ENCODE measurements around the gene TAS2R41. TPM values are rescaled to one million over a fixed set of nuclear protein-coding genes. Genes with fewer than 3 reads are reported as not detected.
A peak's percentile ranks its signal among the peaks of the same experiment; 100 is the strongest.
"Not testable (repeated sequence)": the region's sequence is repeated elsewhere in the genome, so short reads cannot be mapped to it uniquely, and the experiment has no call there.

Gene TAS2R41
- polyA plus RNA-seq, 12 donors, result not detected

DNA sequence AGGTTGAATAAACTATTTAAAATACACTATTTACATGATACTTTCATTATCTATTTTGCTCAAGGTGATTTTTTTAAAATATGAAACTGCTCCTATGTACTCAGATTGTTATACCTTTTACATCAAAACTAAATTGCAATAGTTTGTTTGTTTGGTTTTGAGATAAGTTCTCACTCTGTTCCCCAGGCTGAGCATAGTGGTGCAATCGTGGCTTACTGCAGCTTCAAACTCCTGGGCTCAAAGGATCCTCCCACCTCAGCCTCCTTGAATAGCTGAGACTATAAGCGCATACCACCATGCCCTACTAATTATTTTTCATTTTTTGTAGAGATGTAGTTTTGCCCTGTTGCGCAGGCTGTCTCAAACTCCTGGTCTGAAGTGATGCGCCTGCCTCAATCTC, 21.7 kb upstream of the TAS2R41 start:
- DNase-seq, result no peak

DNA sequence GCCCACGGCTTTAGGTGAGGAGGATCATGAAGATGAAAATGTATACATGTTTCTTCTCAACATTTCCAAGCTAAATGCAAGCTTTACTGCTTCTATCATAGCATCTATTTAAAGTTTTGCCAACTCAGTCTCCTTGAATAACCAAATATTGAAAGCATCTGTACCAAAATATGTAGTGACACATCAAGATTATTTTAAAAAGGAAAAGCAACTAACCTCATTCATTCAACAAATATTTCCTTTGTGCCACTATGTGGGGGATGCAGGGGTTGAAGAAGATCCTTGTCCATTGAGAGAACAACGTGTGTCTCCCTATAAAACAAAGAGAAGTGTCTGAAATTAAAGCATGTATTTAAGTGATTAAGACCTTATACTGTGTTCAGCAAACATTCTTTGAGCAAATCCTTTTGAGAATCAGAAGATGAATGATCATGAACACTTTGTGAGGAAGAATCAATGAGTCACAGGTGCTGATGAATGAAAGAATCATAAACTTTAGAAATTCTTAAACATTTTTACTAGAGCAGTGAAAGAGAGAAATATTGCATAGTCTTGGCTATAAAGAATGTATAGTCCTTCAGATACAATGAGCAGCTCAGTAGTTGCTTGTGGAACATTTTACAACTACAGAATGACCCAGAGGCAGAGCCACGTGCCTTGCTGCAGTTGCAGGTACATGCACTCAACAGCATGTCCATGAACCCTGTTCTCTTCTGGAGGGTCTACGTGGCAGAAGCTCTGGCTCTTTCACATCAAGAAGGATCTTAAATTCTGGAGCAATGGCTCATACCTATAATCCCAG, 20.5 kb upstream of the TAS2R41 start:
- DNase-seq, result no peak

DNA sequence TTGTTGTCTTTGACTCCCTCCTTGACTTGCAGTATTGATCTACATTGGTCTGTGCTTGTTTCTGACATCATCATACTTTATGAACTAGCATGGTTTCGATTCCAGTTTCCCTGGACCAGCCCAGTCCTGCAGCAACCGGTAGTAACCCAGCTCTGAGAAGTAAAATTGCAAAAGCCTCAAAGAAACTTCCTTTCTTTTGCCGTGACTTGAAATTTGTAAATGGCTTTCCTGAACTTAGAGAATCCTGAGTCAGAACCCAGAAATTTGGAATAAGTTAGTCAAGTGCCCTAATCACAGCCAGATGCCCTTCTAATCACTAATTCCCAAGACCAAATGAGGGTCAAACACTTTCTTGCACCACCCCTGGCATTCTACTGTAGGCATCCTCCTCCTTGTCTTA, 19.4 kb upstream of the TAS2R41 start:
- DNase-seq, result no peak

DNA sequence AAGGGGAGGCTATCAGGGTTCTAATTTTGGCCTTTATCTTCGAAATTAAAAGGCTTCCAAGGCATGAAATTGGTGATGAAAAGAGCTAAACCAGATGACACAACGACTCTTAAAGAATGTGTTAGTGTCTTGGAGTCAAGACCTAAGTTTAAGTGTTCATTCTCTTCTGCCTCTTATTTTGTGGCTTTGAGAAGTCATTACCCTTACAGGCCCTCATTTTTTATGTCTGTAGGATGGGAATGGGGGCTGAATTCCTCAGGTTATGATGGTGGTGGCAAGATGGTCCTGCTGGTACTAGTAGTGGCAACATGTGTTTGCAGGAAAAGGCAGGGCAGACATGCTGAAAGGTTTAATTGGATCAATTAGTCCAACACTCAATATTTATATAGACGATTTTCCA, 19.0 kb upstream of the TAS2R41 start:
- DNase-seq, result no peak

DNA sequence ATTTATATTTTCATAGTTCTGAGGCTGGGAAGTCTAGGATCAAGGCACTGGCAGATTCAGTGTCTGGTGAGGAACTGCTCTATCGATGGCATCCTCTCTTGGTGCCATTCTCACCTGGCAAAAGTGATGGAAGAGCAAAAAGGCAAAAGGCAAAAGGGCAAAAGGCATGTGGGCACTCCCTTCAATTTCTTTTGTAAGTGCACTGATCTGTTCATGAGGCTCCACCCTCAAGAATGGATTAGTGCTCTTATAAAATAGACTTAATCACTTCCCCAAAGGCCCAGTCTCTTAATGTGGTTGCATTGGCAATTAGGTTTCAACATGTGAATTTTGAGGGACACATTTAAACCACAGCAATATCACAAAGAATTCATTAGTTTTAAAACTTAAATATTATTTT, 18.3 kb upstream of the TAS2R41 start:
- DNase-seq, result no peak

DNA sequence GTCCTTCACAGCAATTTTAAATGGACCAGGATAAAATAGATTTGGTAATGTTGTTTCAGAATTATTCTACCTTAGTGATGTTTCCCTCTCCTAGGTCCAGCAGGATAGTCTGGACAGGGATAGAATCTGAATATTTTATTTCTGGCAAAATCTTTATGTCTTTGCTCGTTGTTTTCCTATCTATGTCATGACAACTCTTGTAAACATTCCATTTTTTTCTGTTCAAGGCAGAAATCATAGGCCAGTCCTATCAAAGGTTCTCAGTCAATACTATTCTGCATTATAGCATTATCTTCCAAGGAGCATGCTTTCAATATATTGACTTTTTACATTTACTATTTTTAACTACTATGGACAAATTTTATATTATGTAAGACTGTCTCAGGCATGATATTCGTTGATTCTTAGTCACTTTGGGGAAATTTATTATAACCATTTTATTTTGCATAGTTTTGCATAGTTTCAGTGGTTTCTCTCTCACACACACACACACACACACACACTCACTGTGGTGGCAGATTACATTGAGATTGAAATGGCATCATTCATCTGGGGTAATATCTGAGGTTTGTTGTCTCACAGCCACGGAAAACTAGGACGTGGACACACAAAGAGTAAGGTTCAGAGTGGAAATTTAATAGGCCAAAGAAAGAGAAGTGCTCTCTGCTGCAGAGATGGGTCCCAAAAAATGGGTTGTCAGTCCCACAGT, 17.2 kb upstream of the TAS2R41 start:
- DNase-seq, result no peak

DNA sequence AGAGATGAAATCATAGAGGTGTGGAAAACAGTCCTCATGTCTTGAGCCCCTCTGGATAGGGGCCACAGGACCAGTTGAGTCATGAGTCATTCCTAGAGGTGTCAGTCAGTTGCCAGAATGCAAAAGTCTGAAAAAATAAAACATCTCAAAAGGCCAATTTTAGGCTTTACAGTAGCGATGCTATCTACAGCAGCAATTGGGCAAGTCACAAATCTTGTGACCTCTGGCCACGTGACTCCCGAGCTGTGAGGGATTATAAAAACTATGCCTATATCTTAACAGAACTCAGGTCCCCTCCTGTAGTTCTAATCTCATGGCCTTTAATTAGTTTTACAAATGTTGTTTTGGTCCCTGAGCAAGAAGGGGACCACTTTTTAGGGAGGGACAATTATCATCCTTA, 15.6 kb upstream of the TAS2R41 start:
- no peak for DNase-seq

DNA sequence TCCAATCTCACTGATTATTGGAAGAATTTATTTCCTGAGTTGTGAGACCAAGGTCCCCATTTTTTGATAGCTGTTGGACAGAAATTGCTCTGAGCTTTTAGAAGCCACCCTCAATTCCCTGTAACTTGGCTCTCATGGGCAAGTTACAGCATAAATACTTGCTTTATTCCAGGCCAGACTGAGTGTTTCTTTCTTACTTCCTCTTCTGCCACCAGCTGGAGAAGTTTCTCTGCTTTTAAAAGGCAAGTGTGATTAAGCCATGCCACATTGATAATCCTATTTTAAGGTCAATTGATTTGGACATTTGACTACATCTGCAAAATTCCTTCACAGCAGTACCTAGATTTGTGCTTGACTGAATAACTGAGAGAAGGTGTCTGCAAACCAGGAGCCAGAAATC, 14.1 kb upstream of the TAS2R41 start:
- no peak for DNase-seq

DNA sequence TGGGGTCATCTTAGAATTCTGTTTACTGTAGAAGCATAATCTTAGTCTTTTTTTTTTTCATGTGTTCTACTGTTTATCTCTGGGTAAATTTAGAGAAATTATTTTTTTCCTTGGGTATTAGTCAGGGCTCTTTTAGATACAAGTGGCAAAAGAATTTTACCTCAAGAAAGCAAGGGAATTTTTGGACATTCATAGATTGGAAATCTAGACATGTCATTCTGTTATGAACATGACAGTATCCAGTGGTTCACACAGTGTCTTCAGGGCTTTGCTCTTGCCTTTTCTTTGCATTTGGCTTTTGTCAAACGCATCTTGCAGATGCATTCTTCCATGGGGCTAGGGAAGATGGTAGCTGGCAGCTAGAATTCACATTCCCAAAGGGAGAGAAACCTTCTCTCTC, 13.7 kb upstream of the TAS2R41 start:
- no peak for DNase-seq

DNA sequence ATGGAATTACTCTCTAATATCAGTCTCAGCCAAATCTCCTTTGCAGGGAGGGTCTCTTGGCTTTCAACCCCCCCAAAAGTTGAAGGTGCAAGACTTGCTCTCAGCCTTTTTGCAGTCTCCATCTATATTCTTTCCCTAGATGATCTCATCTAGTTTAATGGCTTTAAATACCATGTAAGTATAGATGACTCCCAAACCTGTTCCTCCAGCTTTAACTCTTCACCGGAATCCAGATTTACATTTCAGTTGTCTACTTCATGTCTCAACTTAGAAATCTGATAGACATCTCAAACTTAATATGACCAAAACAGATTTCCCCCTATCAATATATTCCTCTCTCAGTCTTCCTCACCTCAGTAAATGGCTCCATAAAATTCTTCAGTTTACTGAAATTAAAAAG, 9.9 kb upstream of the TAS2R41 start:
- no peak for DNase-seq

DNA sequence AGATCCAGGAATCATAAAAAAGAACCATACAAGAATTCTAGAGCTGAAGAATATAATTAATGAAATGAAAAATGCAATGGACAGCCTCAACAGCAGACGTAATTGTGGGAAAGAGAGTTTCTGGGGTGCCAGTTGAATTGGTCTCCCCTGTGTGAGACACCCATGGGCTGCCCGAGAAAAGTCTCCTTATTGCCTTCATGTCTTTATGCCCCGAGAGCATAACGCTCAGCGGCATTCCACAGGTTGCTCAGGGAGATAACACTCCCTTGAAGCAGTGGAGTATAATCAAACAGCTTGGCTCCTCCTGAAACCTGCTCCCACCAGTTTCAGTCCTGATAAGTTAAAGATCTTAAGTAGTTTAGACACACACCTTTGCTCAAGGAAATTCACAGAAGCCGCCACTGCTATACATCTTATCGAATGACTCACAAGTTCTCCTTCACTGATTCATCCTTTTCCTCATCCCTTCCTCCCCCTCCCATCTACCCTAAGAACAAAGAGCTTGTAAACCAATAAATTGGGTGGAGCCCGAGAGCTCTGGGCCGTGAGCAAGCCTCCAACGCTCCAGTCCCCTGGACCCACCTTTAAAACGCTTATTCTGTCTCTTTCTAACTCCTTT, 5.5 kb upstream of the TAS2R41 start:
- DNase-seq, result not testable (repeated sequence)

DNA sequence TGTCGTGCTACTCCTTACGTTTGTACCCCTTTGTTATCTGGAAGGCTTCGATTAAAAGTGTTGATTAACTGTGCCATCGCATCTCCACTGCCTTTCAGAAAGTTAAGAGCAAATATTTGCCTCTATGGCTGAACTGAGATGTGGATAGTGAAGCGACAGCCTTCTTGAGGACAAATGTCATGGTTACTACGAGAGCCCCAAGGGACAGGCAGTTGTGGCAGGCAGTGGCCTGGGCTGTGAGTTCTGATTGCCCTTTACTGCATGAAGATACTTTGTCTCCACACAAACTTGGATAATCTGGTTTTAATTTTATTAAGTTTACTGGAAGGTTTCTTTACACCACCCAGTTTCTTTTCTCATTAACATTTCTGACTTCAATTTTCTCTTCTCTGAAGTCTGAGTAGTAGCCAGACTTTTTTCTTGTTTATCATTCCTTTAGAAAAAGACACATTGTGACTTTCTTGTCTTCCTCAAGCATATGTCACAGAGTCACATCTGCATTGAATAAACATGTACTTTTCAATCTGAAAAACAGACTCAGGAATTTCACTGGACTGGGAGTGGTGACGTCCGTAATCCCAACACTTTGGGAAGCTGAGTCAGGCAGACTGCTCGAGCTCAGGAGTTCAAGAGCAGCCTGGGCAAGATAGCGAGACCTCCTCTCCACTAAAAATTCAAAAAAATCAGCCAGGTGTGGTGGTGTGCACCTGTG, 1.5 kb downstream of the TAS2R41 start:
- no peak for DNase-seq

DNA sequence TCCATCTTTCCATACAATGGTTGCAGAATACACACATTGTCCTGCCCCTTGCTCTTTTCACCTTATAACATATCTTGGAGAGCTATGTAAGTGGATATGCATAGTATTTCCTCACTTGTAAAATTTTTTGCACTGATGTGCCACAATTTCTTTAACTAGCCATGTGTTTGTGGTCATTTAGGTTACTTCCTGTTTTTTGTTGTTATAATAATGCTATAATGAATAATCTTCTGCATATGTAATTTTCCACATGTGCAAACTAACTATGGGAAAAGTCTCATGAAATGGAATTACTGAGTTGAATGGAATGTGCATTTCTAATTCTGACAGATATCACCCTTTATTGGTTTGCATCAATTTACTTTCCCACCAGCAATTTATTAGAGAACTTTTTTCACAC, 2.8 kb downstream of the TAS2R41 start:
- DNase-seq, result no peak

DNA sequence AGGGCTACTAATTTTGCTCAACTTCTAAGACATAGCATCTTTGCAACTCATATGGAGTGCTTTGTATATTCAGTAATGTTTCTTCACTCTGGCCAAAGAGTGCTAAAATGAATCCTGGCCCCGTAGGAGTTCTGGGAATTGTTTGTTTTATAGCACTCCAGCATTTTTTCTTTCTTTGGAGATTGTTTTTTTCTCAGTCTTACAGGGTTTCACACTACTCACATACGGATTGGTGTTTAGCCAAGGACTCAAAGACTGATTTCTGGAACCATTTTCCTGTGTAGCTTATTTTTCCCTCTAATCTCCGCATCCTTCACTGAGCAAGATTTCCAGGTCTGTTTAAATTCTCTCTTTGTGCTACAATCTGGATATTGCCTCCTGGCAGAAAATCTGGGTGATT, 6.4 kb downstream of the TAS2R41 start:
- DNase-seq, result peak; percentile 73

DNA sequence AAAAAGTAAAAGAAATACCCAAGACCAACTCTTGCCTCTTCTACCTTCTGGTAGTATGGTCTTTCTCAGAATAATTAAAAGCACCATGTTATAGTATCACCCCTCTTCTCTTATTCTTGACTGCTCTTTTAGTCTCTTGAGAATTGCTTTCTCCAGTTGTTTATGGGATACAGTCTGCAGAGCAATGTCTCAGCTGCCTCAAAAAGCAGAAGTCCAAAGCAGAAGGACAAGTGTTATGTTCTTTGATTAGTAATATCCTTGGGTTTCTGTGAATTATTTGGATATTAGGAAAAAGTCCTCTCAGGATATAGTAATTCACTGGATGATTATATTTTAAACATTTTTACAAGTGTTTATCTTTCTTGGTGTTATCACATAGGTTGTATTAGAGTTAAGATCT, 7.4 kb downstream of the TAS2R41 start:
- no peak for DNase-seq

DNA sequence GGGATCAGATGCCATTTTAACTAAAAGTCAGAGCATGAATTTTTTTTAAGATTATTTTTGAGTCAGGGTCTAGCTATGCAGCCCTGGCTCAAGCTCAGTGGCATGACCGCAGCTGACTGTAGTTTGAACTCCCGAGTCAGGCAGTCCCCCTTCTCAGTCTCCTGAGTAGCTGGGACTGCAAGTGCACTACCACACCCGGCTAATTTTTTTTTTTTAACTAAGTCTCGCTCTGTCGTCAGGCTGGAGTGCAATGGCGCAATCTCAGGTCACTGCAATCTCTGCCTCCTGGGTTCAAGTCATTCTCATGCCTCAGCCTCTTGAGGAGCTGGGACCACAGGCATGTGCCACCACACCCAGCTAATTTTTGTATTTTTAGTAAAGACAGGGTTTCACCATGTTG, 7.8 kb downstream of the TAS2R41 start:
- no peak for DNase-seq

DNA sequence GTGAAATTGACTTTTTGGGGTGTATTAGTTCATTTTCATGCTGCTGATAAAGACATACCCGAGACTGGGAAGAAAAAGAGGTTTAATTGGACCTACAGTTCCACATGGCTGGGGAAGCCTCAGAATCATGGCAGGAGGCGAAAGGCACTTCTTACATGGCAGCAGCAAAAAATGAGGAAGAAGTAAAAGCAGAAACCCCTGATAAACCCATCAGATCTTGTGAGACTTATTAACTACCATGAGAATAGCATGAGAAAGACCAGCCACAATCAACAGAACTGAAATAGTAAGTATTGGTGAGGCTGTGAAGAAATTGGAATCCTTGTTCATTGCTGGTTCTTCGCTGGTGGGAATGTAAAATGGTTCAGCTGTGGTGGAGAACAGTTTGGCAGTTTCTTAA, 8.6 kb downstream of the TAS2R41 start:
- not testable (repeated sequence) for DNase-seq

DNA sequence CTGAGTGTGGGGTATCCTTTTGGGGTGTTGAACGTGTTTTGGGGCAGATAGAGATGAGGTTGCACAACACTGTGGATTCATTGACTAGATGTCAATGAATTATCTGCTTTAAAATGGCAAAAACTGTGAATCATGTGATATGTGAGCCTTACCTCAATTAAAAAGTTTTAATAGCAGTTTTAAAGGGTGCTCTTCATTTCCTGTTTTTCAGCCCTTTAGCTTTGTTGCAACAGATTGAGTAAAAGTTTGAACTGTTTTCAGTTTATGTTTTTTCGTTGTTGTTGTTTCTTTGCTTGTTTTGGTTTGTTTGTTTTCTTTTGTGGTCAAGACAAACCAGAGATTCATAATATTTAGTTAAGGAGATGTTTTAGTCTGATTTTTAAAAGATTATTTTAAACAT, 9.4 kb downstream of the TAS2R41 start:
- DNase-seq, result no peak

DNA sequence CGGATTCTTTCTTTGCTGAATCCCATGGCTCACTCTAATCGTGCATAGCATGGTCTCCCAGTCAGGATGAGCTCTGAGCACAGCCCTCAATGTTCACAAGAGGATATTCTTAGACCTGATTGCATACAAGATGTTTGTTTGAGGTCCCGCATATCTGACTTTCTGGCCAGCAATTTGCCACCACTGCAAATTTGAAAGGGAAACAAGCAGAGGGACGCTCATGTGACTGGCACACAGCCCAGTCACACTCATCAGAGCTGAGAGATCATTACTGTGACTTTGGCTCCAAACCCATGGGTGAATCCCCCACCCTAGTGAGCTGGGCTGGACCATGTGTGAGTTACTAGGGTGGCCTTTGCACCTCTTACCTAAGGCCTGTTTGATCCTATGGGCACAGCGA, 9.9 kb downstream of the TAS2R41 start:
- DNase-seq, result peak; percentile 52

DNA sequence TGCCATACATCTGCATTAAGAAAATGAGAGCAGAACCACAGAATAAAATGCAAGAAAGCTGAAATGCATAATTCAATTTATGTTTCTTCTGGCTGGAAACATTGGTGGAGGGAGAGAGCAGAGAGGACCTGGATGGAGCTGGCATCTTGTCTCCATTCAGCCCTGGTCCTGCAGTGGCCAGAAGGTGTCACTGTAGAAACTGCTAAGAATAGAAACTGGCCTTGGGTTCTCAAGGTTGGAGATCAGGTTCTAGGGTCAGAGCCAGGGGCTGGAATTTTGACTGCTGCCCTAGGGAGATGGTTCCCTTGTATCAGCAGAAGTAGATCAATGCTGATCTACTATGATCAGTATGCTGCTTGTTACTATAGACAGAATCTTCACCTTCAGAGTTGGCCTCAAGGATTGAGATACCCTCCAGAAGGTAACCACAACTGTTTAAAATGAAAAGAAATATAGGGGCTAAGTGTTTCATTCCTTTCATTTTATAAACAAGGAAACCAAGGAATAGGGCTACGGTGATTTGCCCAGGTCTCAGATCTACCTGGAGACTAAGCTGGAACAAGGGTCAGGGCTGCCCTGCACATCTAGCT, 13.1 kb downstream of the TAS2R41 start:
- no peak for DNase-seq

DNA sequence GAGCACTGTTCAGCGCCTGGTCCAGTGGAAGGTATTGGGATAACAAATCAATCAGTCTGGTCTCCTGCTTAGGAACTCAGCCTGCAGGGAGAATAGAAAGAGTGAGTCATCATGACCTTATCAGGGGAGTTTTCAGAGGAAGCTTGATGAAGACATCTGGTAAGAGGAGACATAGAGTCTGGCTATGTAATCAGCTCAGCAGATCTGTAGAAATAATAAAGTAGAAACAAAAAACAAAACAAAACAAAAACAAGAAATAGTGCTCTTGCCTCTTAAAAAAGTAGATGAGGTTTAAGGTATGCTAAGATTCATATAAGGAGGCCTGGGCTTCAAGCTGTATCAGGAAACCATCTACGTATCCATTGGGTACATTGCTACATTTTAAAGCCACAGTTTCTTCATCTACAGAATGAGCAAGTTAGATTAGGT, 14.4 kb downstream of the TAS2R41 start:
- no peak for DNase-seq
